NCI-H1930 (cell line): ENCODE measurements around the gene MMD2.
"Not testable (repeated sequence)": the region's sequence is repeated elsewhere in the genome, so short reads cannot be mapped to it uniquely, and the experiment has no call there.

Source experiments
- DNase-seq, 2 experiments: peaks; one replicate each; lab custom pipeline; 2025; lab: John Stamatoyannopoulos, UW

Gene MMD2

DNA sequence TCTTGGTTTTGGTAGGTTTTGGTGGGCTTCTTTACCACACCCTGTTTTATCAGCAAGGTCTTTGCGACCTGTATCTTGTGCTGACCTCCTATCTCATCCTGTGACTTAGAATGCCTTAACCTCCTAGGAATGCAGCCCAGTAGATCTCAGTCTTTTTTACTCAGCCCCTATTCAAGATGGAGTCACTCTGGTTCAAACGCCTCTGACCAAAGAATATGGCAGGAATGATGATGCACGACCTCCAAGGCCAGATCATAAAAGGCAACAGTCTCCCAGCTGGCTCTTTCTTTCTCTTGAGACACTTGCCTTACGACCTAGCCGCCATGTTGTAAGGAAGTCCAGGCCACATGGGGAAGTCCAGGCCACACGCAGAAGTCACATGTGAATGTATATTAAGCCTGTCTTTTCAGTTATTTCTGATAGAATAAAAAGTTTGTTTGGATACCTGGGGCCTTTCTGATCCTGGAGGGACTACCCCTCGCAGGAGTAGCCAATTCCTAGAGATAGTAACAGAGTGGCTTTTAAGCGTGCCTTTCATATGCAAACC lies 65.0 kb downstream of the MMD2 start:
- DNase-seq: no peak

- not testable (repeated sequence) for DNase-seq
Measured at GRCh38 chr7:4893188-4893587, 65.8 kb downstream of the MMD2 start.

- DNase-seq: not testable (repeated sequence)
Measured at GRCh38 chr7:4891522-4891921, 67.5 kb downstream of the MMD2 start.

- no peak for DNase-seq
Measured at GRCh38 chr7:4889682-4890081, 69.3 kb downstream of the MMD2 start.

DNA sequence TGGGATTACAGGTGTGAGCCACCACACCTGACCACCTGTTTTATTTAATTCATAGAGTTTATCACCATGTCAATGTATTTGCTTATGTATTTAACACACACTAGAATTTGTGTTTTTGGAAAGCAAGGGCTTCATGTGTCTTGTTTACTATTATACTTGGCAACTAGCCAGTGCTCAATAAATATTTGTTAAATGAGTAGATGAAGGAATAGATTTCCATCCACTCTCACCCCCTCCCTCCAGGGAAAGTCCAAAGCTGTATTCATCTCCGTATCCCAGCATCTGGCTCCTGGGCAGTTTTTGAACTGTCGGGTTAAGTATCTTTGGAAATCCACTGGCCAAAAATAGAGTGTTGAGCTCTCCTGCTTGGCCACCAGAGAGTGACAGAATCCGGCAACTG lies 70.8 kb downstream of the MMD2 start:
- DNase-seq: no peak

GRCh38 chr7:4886671-4887070 lies 72.3 kb downstream of the MMD2 start:
- DNase-seq: no peak

DNA sequence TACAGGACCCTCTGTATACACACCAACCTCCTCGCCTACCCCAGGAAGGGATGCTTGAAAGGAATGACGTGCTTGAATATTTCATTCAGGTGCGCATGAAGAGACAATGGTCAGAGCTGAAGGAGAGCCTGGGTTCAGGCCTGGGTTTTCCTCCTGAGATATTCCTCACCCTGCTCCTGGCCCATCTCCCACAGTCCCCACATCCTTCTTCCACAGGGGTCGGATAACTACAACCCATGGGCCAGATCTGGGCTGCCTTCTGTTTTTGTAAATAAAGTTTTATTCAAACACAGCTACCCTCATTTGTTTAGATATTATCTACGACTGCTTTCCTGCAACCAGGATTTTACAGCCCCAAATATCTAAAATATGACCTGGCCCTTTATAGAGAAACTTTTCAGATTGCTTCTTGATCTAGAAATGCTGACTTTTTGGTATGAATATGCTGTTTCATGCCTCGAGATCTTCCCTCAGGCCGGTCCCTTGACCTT lies 73.6 kb downstream of the MMD2 start:
- DNase-seq: no peak

GRCh38 chr7:4884164-4884563 lies 74.8 kb downstream of the MMD2 start:
- DNase-seq: no peak

GRCh38 chr7:4883372-4884144 lies 75.4 kb downstream of the MMD2 start, which contains the start of gene RADIL:
Gene RADIL (minus strand): TSS chr7:4883716. CDS start chr7:4878139, 5,577 bp downstream.
- DNase-seq: peak; percentile 85 to 88

GRCh38 chr7:4883033-4883371 lies 76.0 kb downstream of the MMD2 start:
- DNase-seq: no peak

DNA sequence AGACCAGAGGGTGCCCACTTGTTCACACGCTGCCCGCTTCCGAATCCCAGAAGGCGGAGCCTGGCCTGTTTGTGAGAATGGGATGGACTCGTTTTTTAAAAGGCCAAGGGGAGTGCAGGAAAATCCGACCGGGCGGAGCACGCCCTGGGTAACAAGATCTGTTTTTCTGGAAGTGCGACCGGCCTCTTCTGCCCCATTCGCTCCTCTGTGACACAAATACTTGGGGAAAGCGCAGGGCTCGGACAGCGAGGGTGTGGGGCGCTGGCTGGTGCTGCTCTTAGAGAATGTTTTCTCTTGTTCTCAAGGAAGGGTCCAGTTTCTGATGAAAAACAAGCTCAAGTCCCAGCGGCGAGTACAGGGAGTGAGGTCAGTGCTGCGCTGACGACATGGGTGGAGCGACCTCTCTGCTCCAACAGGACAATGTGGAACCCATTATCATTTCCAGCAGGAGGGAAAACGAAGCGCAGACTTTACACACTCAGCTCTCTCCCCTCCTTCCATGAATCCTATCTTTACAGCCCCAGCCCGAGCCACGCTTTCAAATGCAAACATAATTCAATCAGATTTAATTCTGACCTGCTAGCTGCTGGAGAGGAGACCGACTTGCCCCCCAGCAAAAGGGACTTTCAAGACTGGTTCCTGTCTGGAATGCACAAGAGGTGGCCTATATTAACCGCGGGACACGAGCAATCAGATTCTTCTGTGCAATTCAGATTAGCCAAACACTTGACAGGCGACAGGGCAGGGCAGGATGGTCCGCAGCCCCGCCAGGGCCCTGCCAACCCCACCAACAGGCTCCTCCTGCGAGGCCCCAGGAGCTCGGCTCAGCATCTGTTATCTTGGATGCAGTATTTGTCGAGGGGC lies 76.6 kb downstream of the MMD2 start:
- DNase-seq: no peak

DNA sequence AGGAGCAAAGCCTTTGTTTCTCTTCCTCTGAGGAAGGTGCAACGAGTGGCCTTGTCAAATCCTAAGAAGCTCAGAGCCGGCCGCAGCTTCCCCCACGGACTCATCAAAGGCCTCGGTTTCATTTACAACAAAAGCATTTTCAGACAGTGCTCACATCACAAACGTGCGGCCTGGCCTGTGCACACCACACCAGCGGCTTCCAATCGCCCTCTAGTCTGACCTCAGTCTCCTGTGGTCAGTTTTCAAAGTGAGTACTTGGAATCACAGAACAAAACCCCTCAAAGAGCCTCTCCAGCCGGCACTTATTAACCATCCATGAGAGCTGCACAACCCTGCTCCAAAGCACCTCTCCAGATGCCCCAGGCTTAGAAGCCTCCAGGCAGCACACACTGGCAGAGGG lies 78.8 kb downstream of the MMD2 start:
- no peak for DNase-seq

DNA sequence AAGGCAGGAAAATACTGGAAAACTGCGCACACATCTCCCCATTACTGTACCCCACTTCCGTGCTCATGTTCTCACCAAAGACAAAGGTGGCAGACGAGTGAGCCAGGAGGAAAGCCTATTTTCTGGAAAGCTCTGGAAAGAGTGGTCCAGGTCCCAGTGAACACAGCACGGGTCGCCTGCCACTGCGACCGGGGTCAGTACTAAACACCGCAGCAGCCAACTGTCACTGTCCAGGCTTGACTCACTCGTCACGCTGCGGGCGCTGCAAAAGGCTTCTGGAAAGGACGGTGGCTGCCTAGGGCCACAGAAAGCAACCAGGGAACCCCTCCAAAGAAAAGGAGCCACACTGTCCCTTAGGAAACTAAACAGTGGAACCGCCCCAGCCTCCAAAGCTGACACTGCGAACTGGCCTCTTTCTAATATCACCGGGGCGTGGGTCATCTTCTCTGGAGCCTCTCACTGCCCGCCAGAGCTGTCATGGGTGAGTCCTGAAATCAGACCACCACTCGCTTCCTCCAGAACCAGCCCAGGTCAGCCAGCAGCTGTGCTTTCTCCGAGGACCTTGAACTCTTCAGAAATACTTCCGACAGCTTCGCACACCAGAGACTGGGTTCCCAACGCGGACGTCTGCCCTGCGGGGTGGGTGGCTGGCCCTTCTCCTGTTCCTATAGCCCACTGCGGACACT lies 79.4 kb downstream of the MMD2 start:
- DNase-seq: no peak

DNA sequence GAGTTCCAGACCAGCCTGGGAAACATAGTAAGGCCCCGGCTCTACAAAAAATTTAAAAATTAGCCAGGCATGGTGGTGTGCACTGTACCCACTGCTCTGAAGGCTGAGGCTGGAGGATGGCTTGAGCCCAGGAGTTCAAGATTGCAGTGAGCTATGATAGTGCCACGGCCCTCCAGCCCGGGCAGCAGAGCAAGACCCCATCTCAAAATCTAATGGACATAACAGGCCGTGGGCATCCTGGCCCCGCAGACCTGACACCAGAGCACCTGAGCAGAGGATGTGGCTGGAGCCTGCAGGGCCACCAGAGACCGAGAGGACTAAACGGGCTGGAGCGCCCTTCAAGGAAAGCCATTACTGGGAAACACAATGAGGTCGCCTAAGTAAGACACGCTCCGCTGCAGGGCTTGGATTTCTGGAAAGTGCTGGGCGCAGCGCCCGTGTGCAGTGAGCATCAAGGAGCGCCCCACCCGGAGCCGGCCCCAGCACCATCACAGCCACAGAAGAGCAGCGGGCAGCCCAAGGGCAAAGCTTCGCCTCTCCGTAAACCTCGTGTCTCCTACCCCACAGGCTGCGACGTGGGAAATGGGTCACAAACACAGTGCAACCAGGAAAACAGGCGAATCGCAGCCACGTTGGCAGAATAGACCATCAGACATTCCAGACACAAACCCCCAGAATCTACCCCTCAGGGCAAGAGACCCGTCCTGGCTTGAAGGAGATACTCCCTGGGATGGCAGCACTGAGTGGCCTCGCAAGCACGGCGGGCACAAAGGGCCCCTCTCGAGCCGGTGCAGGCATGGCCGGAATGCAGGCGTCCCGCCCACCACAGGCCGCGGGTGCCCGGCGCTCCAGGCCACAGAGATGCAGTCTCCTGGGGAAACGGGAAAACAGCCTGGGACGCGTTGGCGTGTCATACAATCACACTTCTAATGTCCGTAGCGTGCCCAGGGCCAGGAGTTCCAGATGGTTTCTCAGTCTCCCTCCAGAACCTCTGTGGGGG lies 80.4 kb downstream of the MMD2 start:
- no peak for DNase-seq

GRCh38 chr7:4876586-4876985 lies 82.4 kb downstream of the MMD2 start:
- no peak for DNase-seq

DNA sequence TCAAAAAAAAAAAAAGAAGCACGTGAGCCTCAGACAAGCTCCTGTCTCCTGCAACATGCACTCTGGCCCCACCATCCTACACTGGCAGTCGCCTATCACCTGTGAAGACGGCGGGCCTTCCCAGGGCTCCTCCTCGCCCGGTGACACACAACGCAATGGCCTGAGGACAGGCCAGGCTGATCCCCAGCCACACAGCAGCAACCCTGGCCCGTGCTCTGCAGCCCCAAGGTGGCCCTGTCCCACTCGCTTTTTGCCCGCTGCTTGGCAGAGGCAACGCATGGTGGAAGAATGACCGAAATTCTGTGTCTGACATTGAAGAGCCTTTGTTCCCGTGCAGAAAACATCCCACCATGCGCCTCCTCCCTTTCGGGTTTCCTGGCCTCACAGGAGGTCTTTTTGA lies 83.6 kb downstream of the MMD2 start:
- DNase-seq: no peak

GRCh38 chr7:4873071-4873944 lies 85.7 kb downstream of the MMD2 start:
- no peak for DNase-seq

GRCh38 chr7:4871930-4872675 lies 86.9 kb downstream of the MMD2 start:
- DNase-seq: no peak

GRCh38 chr7:4871056-4871680 lies 87.8 kb downstream of the MMD2 start:
- no peak for DNase-seq
